DND-41 (cell line): Measurements from ENCODE around the gene RPRD2.

Source experiments
- ATAC-seq: fragments of 200-7000 bp; cut with Tn5 transposase; 3 replicates; pipeline ENCODE4 v1.9.1; 2021; ENCODE audit warnings: low read depth; ENCODE audit not compliant: insufficient read depth
- DNase-seq: peaks from one replicate; pipeline ENCODE4 v3.0.0-alpha.2; 2020
- H2AFZ ChIP-seq: 2 replicates; pipeline ENCODE4 v1.6.0; 2012; ENCODE audit warnings: low read depth, low read length
- H3K27ac ChIP-seq: 2 replicates; pipeline ENCODE4 v1.5.1; 2012; ENCODE audit warnings: low read length, inconsistent platforms
- H3K27me3 ChIP-seq: fragments of 200-600 bp; sonication (generic); 2 replicates; pipeline ENCODE4 v1.6.0; 2012; ENCODE audit warnings: low read length, mild to moderate bottlenecking, inconsistent platforms; ENCODE audit not compliant: insufficient read depth, poor library complexity
- H3K36me3 ChIP-seq: 2 replicates; pipeline ENCODE4 v1.5.1; 2012; ENCODE audit warnings: low read length, inconsistent platforms; ENCODE audit not compliant: insufficient read depth
- H3K4me1 ChIP-seq: 2 replicates; pipeline ENCODE4 v1.5.1; 2012; ENCODE audit warnings: mild to moderate bottlenecking, low read length; ENCODE audit not compliant: insufficient read depth
- H3K4me2 ChIP-seq: 2 replicates; pipeline ENCODE4 v1.6.0; 2012; ENCODE audit warnings: mild to moderate bottlenecking, moderate library complexity, low read length, inconsistent platforms; ENCODE audit not compliant: insufficient read depth
- H3K4me3 ChIP-seq, 2 experiments: fragments of 200-600 bp in 1 of 2; shearing (Covaris generic) in 1 of 2; 2 replicates each; pipeline ENCODE4 v1.5.1; 2012 to 2016; ENCODE audit warnings: inconsistent platforms in 2 of 2, low read length in 2 of 2, mild to moderate bottlenecking in 2 of 2, low read depth in 1 of 2, moderate library complexity in 1 of 2
- H3K79me2 ChIP-seq: 2 replicates; pipeline ENCODE4 v1.6.0; 2012; ENCODE audit warnings: low read length, inconsistent platforms; ENCODE audit not compliant: insufficient read depth
- H3K9ac ChIP-seq: 2 replicates; pipeline ENCODE4 v1.6.0; 2012; ENCODE audit warnings: low read depth, mild to moderate bottlenecking, inconsistent platforms, low read length, moderate library complexity
- H3K9me3 ChIP-seq: 2 replicates; pipeline ENCODE4 v1.5.1; 2012; ENCODE audit warnings: low read length, moderate library complexity, mild to moderate bottlenecking, inconsistent platforms; ENCODE audit not compliant: insufficient read depth, severe bottlenecking
- H4K20me1 ChIP-seq: 2 replicates; pipeline ENCODE4 v1.6.0; 2012; ENCODE audit warnings: low read length; ENCODE audit not compliant: insufficient read depth
- EZH2 ChIP-seq: IDR thresholded peaks from 3 replicates; pipeline ENCODE4 v1.6.1; 2012; ENCODE audit warnings: borderline replicate concordance, low read depth, mild to moderate bottlenecking, moderate library complexity, low read length, inconsistent platforms; ENCODE audit not compliant: severe bottlenecking
- TF ChIP-seq, protein P1 (sequence below): IDR thresholded peaks from 2 replicates; pipeline ENCODE4 v1.5.1; 2012; ENCODE audit warnings: borderline replicate concordance, low read length, moderate library complexity, mild to moderate bottlenecking; ENCODE audit not compliant: poor library complexity, severe bottlenecking; ENCODE audit errors: extremely low read depth

RPRD2 gene

GRCh38 chr1:150479927-150480352 is 116.0 kb downstream of the RPRD2 start:
- Histone ChIP-seq H3K27me3 (no peaks in the 10 kb centered on the region), H3K79me2 (no peaks in the 10 kb centered on the region), H3K27ac (no peak overlapping the region), H3K9ac (no peak overlapping the region), H3K4me3 (no peak overlapping the region), H3K4me1 (no peaks in the 10 kb centered on the region), H3K36me3 (no peaks in the 10 kb centered on the region), H2AFZ (no peak overlapping the region), H4K20me1 (0 out of 2 replicates have a peak, but pooled peaks cover 5% of the 10 kb centered on the region), H3K4me2 (no peak overlapping the region), H3K9me3 (no peaks in the 10 kb centered on the region)
- no peak for TF ChIP-seq EZH2
- TF ChIP-seq, protein P1, sequence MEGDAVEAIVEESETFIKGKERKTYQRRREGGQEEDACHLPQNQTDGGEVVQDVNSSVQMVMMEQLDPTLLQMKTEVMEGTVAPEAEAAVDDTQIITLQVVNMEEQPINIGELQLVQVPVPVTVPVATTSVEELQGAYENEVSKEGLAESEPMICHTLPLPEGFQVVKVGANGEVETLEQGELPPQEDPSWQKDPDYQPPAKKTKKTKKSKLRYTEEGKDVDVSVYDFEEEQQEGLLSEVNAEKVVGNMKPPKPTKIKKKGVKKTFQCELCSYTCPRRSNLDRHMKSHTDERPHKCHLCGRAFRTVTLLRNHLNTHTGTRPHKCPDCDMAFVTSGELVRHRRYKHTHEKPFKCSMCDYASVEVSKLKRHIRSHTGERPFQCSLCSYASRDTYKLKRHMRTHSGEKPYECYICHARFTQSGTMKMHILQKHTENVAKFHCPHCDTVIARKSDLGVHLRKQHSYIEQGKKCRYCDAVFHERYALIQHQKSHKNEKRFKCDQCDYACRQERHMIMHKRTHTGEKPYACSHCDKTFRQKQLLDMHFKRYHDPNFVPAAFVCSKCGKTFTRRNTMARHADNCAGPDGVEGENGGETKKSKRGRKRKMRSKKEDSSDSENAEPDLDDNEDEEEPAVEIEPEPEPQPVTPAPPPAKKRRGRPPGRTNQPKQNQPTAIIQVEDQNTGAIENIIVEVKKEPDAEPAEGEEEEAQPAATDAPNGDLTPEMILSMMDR, result no peak
- DNase-seq (no peak), ATAC-seq (no peak)

GRCh38 chr1:150484431-150484830 is 120.5 kb downstream of the RPRD2 start:
- no peak overlapping the region for H3K27ac ChIP-seq
- DNase-seq, result no peak

DNA sequence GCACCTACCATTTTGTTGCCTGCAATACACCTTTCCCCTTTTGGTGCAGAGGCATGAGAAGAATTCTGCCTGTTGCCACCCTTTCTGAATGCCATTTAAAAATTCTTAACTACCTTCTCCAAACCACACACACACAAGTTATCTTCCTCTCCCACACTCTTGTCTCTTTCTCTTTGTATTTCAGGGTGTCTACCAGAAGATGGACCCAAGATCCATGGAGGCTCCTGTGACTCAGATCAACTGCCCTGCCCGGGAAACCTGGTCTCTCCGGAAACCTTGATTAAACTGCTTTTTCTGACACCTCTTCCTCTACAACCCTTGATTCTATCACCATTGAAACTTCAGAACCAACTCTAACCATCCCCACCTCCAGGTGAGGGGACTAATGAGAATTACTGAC is 120.9 kb downstream of the RPRD2 start:
- Histone ChIP-seq H3K27me3 (no peaks in the 10 kb centered on the region), H3K4me2 (no peak overlapping the region), H3K9ac (no peak overlapping the region), H2AFZ (peak overlapping the region; percentile 16; the same call in 1 of the 2 replicates), H3K9me3 (no peaks in the 10 kb centered on the region), H3K27ac (no peak overlapping the region), H3K36me3 (peaks cover 9% of the 10 kb centered on the region), H3K4me1 (peaks cover 15% of the 10 kb centered on the region), H4K20me1 (no peaks in the 10 kb centered on the region), H3K79me2 (peaks cover 16% of the 10 kb centered on the region), H3K4me3 (no peak overlapping the region)
- TF ChIP-seq, protein P1, result no peak
- no peak for TF ChIP-seq EZH2
- ATAC-seq, result no peak
- DNase-seq, result no peak

More at GRCh38 chr1:150484431-150484830, 120.5 kb downstream of the RPRD2 start:
- Histone ChIP-seq H3K9ac (no peak overlapping the region), H3K4me3 (no peak overlapping the region), H3K27me3 (no peaks in the 10 kb centered on the region), H3K4me1 (peaks cover 15% of the 10 kb centered on the region), H3K36me3 (peaks cover 8% of the 10 kb centered on the region), H3K4me2 (no peak overlapping the region), H3K9me3 (no peaks in the 10 kb centered on the region), H4K20me1 (no peaks in the 10 kb centered on the region), H2AFZ (no peak overlapping the region; the same call in 1 of the 2 replicates), H3K79me2 (peaks cover 16% of the 10 kb centered on the region)
- no peak for TF ChIP-seq EZH2
- TF ChIP-seq, protein P1, result no peak
- ATAC-seq, result no peak

DNA sequence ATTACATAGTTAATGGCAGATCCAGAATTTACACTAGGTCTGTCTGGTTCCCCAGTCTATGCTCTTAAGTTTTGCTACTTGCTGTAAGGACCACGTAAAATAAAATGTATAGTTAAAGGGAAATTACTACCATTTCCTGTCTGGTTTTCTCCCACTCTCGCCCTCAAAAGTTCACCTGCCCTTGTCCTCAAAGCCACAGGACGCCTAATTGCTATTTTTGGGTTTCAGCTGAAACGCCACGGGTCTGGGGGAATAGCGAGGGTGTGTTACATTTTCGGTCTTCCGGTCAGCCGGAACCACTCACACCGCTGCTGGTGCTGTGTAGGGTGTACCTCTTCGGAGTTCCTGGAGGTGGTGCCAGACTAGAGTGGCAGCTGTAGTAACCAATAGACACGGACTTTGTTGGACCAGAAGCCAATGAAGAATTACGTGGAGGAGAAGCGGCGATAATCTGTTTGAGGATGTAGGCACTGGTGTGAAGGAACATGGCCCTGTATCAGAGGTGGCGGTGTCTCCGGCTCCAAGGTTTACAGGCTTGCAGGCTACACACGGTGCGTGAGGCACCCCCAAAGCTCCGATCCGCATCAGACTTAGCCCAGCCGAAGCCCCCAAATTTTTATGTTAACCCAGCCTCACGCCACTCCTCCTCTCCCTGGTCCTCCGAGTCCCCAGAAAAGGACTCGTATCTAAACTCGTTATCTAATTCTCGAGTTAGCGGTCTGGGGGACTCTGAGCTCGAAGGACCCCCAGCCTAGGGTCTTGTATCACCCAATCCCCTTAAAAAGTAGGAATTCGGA is 123.2 kb downstream of the RPRD2 start, which contains the start of gene TARS2:
Gene TARS2, plus strand, starts transcription at position 454 of the 797 bp plus-strand sequence. Its CDS starts 32 bp downstream, at position 486.
- DNase-seq (peak; percentile 98), ATAC-seq (peak; percentile 100)
- Histone ChIP-seq H3K9ac (peak within 1 kb of the TSS; percentile 70), H3K4me3 (peak within 1 kb of the TSS; percentile 71 to 81), H3K27me3 (no peaks in the 10 kb centered on the region), H3K4me1 (peaks cover 15% of the 10 kb centered on the region), H3K9me3 (no peaks in the 10 kb centered on the region), H4K20me1 (no peaks in the 10 kb centered on the region), H3K79me2 (peaks cover 16% of the 10 kb centered on the region), H3K27ac (peak within 1 kb of the TSS; percentile 87), H2AFZ (peak within 1 kb of the TSS; percentile 99), H3K36me3 (peaks cover 27% of the 10 kb centered on the region), H3K4me2 (peak within 1 kb of the TSS; percentile 97)
- TF ChIP-seq EZH2, result no peak
- TF ChIP-seq, protein P1, result peak; percentile 14
